ENCODE results near the gene LIN7C. TPM values are rescaled to one million over a fixed set of nuclear protein-coding genes. Genes with fewer than 3 reads are reported as not detected.
"Not testable (repeated sequence)": the region's sequence is repeated elsewhere in the genome, so short reads cannot be mapped to it uniquely, and the experiment has no call there.

The LIN7C gene
- total RNA-seq, 3 donors from 2014 or later = 37.8 to 41.2 (median 40.5) TPM

- H3K4me3 ChIP-seq = no peak overlapping the region
- TF ChIP-seq, protein P1, sequence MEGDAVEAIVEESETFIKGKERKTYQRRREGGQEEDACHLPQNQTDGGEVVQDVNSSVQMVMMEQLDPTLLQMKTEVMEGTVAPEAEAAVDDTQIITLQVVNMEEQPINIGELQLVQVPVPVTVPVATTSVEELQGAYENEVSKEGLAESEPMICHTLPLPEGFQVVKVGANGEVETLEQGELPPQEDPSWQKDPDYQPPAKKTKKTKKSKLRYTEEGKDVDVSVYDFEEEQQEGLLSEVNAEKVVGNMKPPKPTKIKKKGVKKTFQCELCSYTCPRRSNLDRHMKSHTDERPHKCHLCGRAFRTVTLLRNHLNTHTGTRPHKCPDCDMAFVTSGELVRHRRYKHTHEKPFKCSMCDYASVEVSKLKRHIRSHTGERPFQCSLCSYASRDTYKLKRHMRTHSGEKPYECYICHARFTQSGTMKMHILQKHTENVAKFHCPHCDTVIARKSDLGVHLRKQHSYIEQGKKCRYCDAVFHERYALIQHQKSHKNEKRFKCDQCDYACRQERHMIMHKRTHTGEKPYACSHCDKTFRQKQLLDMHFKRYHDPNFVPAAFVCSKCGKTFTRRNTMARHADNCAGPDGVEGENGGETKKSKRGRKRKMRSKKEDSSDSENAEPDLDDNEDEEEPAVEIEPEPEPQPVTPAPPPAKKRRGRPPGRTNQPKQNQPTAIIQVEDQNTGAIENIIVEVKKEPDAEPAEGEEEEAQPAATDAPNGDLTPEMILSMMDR (IDR thresholded peaks at IDR 0.05) = no peak
- no peaks in the 10 kb centered on the region for H3K4me1 ChIP-seq (ENCODE audit: low read depth)
- intact Hi-C loops (cut with DNase I, micrococcal nuclease) = no loop called here
- no peaks in the 10 kb centered on the region for H3K9me3 ChIP-seq
- H3K36me3 ChIP-seq (ENCODE audit: low read depth) = no peaks in the 10 kb centered on the region
- no peak for DNase-seq
- ATAC-seq = no peak
These were observed 22.1 kb upstream of the LIN7C start for GRCh38 chr11:27528712-27529111.

DNA sequence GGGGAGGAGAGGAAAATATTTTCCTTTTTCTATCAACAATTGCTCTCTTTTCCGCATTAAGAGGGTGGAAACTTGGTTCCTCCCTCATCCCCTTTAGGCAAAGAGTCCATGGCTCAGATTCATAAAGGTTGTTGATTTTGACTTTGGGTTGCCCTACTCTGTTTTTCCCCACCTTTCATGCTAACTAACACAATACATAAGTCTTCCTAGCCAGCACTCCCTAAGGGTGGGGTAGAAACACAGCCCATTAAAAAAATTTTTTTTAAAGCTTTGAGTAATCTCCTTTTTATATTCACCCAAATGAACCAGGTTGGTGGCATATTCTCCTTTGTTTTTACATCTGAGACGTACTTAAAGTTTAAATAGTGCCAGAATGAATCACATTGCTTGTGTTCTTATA lies 20.0 kb upstream of the LIN7C start:
- Histone ChIP-seq H3K9me3 (no peaks in the 10 kb centered on the region), H3K4me3 (no peak overlapping the region), H3K4me1 (ENCODE audit: low read depth) (no peaks in the 10 kb centered on the region), H3K36me3 (ENCODE audit: low read depth) (no peaks in the 10 kb centered on the region)
- TF ChIP-seq, protein P1 (IDR thresholded peaks at IDR 0.05) = no peak
- DNase-seq (no peak), ATAC-seq (no peak)
- intact Hi-C loops (cut with DNase I, micrococcal nuclease) = no loop called here

DNA sequence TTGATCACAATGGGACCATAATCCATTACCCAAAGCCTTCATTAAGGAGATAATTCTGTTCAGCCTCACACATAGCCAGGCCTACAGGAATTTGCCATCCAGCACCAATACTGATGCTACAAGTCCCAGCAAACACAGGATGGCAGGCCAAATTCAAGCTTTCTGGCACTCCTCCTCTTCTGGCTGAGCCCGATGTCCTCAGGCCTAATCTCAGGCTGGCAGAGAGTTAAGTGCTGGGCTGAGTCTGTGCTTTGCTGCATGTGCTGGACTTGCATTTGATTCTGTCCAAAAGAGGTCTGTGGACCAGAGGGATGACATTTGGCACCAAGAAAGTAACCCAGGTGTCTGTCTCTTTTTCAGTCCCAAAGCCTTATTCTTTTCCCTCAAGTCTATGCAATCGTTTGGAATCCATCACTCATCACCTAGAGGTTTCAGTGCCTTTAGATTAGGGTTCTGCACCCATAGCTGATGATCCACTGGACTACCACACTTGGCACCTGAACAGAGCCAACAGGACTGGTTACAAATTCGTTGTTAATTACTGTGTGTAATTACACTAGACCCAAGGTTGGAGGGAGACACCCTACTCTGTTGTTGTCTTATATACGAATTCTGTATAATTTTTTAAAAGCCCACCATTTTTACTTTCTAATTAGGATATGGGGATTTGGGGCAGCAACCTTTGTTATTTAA lies 19.4 kb upstream of the LIN7C start:
- no peaks in the 10 kb centered on the region for H3K36me3 ChIP-seq (ENCODE audit: low read depth)
- ATAC-seq (no peak), DNase-seq (no peak)
- no peaks in the 10 kb centered on the region for H3K4me1 ChIP-seq (ENCODE audit: low read depth)
- H3K4me3 ChIP-seq = no peak overlapping the region
- TF ChIP-seq, protein P1 (IDR thresholded peaks at IDR 0.05) = no peak
- intact Hi-C loops (cut with DNase I, micrococcal nuclease) = no loop called here
- no peaks in the 10 kb centered on the region for H3K9me3 ChIP-seq

DNA sequence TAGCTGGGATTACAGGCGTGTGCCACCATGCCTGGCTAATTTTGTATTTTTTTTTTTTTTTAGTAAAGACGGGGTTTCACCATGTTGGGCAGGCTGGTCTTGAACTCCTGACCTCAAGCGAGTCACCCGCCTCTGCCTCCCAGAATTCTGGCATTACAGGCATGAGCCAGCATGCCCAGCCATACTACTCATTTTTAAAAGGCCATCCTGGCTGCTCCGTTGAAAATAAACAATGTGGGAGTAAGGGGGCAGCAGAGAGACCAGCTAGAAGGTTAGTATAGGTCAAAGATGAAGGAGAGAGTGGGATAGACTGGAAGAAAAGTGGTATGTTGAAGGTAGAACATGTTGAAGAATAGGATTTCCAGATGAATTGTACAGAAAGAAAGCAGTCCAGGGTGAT lies 17.6 kb upstream of the LIN7C start:
- TF ChIP-seq, protein P1 (IDR thresholded peaks at IDR 0.05) = no peak
- intact Hi-C loops (cut with DNase I, micrococcal nuclease) = no loop called here
- no peaks in the 10 kb centered on the region for H3K9me3 ChIP-seq
- no peaks in the 10 kb centered on the region for H3K36me3 ChIP-seq (ENCODE audit: low read depth)
- DNase-seq = no peak
- H3K4me1 ChIP-seq (ENCODE audit: low read depth) = no peaks in the 10 kb centered on the region
- ATAC-seq = no peak
- no peak overlapping the region for H3K4me3 ChIP-seq

GRCh38 chr11:27520226-27520625 lies 13.7 kb upstream of the LIN7C start:
- no peaks in the 10 kb centered on the region for H3K4me1 ChIP-seq (ENCODE audit: low read depth)
- DNase-seq (no peak), ATAC-seq (no peak)
- H3K36me3 ChIP-seq (ENCODE audit: low read depth) = no peaks in the 10 kb centered on the region
- H3K4me3 ChIP-seq = no peak overlapping the region
- intact Hi-C loops (cut with DNase I, micrococcal nuclease) = no loop called here
- peaks cover under 1% of the 10 kb centered on the region for H3K9me3 ChIP-seq
- TF ChIP-seq, protein P1 (IDR thresholded peaks at IDR 0.05) = no peak

- no peaks in the 10 kb centered on the region for H3K4me1 ChIP-seq (ENCODE audit: low read depth)
- H3K9me3 ChIP-seq = peaks cover 5% of the 10 kb centered on the region
- TF ChIP-seq, protein P1 (IDR thresholded peaks at IDR 0.05) = no peak
- intact Hi-C loops (cut with DNase I, micrococcal nuclease) = no loop called here
- DNase-seq = no peak
- ATAC-seq = no peak
- no peak overlapping the region for H3K4me3 ChIP-seq
- H3K36me3 ChIP-seq (ENCODE audit: low read depth) = no peaks in the 10 kb centered on the region
These were observed 11.9 kb upstream of the LIN7C start for GRCh38 chr11:27518518-27518917.

- H3K9me3 ChIP-seq; H3K36me3 ChIP-seq (ENCODE audit: low read depth); H3K4me1 ChIP-seq (ENCODE audit: low read depth); H3K4me3 ChIP-seq; intact Hi-C loops (cut with DNase I, micrococcal nuclease); ATAC-seq; DNase-seq: not testable (repeated sequence)
These were observed 10.9 kb upstream of the LIN7C start for GRCh38 chr11:27517490-27517889.
